B cell (primary cell): ENCODE results near the gene TMX2.

Experiments
- EZH2 ChIP-seq: IDR thresholded peaks from 2 replicates; pipeline ENCODE4 v1.6.1; 2012; ENCODE audit warnings: borderline replicate concordance, low read depth, mild to moderate bottlenecking, moderate library complexity, low read length; ENCODE audit not compliant: insufficient read depth, poor library complexity, severe bottlenecking
- TF ChIP-seq, protein P1 (sequence below): fragments of 200-600 bp; IDR thresholded peaks from one replicate; pipeline ENCODE4 v1.8.0; 2022; ENCODE audit warnings: antibody characterized with exemption, mild to moderate bottlenecking

DNA sequence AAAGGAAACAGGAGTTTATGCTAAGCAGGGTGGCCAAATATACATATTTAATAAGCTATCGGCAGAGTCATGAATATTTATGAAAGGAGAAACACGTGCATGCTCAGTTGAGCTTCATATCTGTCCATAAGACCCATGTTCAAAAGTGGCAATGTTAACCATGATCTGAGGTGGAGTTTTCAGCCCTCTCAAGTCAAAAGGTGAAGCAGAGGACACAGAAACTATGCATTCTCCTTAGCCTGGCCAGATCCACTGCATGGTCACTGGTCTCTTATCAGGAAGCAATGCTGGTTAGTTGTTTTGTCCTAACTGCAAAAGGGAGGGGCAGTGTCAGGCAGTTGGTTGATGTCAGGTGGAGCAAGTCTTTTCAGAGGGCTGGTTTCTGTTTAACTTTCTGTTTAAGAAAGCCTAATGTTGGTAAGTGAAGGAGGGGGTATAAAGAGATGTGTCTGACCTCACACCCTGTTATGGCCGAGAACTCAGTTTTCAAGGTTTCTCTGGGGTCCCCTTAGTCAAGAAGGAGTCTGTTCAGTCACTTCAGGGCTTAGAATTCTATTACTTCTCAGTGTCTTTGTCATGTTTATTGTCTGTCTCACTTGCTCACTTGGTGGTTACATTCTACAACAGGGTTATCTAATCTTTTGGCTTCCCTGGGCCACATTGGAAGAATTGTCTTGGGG is 23.4 kb downstream of the TMX2 start:
- TF ChIP-seq EZH2: no peak
- TF ChIP-seq, protein P1, sequence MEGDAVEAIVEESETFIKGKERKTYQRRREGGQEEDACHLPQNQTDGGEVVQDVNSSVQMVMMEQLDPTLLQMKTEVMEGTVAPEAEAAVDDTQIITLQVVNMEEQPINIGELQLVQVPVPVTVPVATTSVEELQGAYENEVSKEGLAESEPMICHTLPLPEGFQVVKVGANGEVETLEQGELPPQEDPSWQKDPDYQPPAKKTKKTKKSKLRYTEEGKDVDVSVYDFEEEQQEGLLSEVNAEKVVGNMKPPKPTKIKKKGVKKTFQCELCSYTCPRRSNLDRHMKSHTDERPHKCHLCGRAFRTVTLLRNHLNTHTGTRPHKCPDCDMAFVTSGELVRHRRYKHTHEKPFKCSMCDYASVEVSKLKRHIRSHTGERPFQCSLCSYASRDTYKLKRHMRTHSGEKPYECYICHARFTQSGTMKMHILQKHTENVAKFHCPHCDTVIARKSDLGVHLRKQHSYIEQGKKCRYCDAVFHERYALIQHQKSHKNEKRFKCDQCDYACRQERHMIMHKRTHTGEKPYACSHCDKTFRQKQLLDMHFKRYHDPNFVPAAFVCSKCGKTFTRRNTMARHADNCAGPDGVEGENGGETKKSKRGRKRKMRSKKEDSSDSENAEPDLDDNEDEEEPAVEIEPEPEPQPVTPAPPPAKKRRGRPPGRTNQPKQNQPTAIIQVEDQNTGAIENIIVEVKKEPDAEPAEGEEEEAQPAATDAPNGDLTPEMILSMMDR: no peak
